GM10266 (cell line): ENCODE measurements around the gene RAB14.

ENCODE experiments used
- DNase-seq: peaks from one replicate; pipeline ENCODE4 v3.0.0; 2012; ENCODE audit errors: extremely low spot score
- CTCF ChIP-seq: IDR thresholded peaks from 2 replicates; pipeline ENCODE4 v1.5.1; 2012; ENCODE audit warnings: mild to moderate bottlenecking, low read depth; ENCODE audit not compliant: control insufficient read depth, insufficient read depth; ENCODE audit errors: missing control alignments

RAB14 gene

GRCh38 chr9:121173501-121173900, 28.2 kb downstream of the RAB14 start:
- TF ChIP-seq CTCF: no peak
- no peak for DNase-seq

GRCh38 chr9:121172726-121173487, 28.8 kb downstream of the RAB14 start:
- no peak for DNase-seq
- TF ChIP-seq CTCF: no peak

GRCh38 chr9:121171236-121171635, 30.4 kb downstream of the RAB14 start:
- no peak for TF ChIP-seq CTCF
- DNase-seq: no peak

- peak; percentile 20 for TF ChIP-seq CTCF
- DNase-seq: no peak
Measured at GRCh38 chr9:121169094-121169601, 32.5 kb downstream of the RAB14 start.

- TF ChIP-seq CTCF: no peak
- DNase-seq: no peak
Measured at GRCh38 chr9:121168052-121168451, 33.6 kb downstream of the RAB14 start.

GRCh38 chr9:121160025-121160424, 41.6 kb downstream of the RAB14 start:
- DNase-seq: no peak
- TF ChIP-seq CTCF: no peak

- DNase-seq: no peak
- no peak for TF ChIP-seq CTCF
Measured at GRCh38 chr9:121157939-121158338, 43.7 kb downstream of the RAB14 start.
